Stimulated activated naive B cell treated with anti-CD40 and anti-IgM and Interleukin-4, amounts not matched to agents 10 μg/mL and 1 μg/mL and 100 μg/mL, for 72 hours (primary cell): ENCODE data around the gene BHLHE40.

Source experiments
- ATAC-seq, 2 donors: fragments of 150-1000 bp; cut with Tn5 transposase; replicated peaks; 2 replicates each; pipeline ENCODE4 v1.10.0; 2021; ENCODE audit warnings: moderate library complexity in 1 of 2
- DNase-seq: peaks from one replicate; pipeline ENCODE4 v3.0.0; 2021
- H3K27ac Mint-ChIP-seq: one replicate; pipeline ENCODE4 v1.8.0; 2022; ENCODE audit warnings: mild to moderate bottlenecking, mixed read lengths
- H3K27me3 Mint-ChIP-seq, 2 donors: one replicate each; pipeline ENCODE4 v1.8.0; 2022; ENCODE audit warnings: mixed read lengths in 2 of 2
- H3K36me3 Mint-ChIP-seq, 2 donors: one replicate each; pipeline ENCODE4 v1.8.0; 2022; ENCODE audit warnings: mixed read lengths in 2 of 2, mild to moderate bottlenecking in 1 of 2
- H3K4me1 Mint-ChIP-seq, 2 donors: one replicate each; pipeline ENCODE4 v1.8.0; 2022; ENCODE audit warnings: mixed read lengths in 2 of 2, mild to moderate bottlenecking in 1 of 2
- H3K4me3 Mint-ChIP-seq, 2 donors: one replicate each; pipeline ENCODE4 v1.8.0; 2022; ENCODE audit warnings: mild to moderate bottlenecking in 2 of 2, mixed read lengths in 2 of 2, moderate library complexity in 1 of 2
- H3K9me3 Mint-ChIP-seq, 2 donors: one replicate each; pipeline ENCODE4 v1.8.0; 2022; ENCODE audit warnings: mixed read lengths in 2 of 2, mild to moderate bottlenecking in 1 of 2

Gene BHLHE40

DNA sequence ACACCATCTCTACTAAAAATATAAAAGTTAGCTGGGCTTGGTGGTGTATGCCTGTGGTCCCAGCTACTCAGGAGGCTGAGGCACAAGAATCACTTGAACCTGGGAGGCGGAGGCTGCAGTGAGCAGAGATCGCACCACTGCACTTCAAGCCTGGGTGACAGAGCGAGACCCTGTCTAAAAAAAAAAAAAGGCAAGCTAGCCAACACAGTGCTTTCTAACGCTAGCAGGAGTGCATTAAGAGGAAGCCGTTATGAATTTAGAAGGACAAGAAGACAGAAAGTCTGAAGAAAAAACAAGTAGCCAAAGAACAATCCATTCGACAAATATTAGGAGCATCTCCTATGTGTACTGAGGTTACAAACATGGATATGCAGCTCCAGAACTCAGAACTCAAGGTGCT is 28.6 kb downstream of the BHLHE40 start:
- ATAC-seq (no peak), DNase-seq (no peak)
- H3K4me3 Mint-ChIP-seq = peak overlapping the region; percentile 12 to 63
- H3K36me3 Mint-ChIP-seq = no peaks in the 10 kb centered on the region
- peaks cover 53 to 68% of the 10 kb centered on the region in 2 donors for H3K4me1 Mint-ChIP-seq
- H3K9me3 Mint-ChIP-seq = no peaks in the 10 kb centered on the region
- H3K27ac Mint-ChIP-seq = peak overlapping the region; percentile 97
- no peaks in the 10 kb centered on the region for H3K27me3 Mint-ChIP-seq

DNA sequence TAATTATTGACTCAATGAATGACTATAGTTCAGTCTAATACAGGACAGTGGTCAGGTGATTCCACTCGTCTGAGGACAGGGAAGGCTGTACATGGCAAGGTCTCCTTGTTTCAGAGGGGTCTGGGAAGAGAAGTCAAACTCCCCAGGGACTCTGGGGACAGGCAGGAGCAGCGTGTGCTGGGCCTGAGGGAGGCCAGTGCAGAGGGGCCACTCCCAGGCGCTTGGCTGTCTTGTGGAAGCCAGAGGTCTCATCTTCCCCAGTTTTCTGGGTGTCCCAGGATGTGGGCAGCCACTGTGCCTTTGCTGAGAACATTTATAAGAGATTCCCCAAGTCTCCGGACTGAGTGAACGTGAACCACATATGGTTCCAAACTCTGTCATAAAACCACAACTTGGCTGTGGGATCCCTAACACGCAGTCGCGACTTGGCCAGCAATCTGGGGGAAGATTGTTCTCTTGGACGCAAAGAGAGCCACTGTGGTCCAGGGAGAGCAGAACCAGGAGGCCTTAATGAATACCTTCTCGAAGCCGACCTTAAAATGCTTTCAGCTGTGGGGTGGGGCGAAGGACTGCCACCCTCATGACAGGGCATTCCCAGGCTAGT is 30.4 kb downstream of the BHLHE40 start:
- H3K4me3 Mint-ChIP-seq = no peak overlapping the region
- no peaks in the 10 kb centered on the region for H3K36me3 Mint-ChIP-seq
- H3K27ac Mint-ChIP-seq = peak overlapping the region; percentile 56
- DNase-seq (no peak), ATAC-seq (no peak)
- H3K9me3 Mint-ChIP-seq = no peaks in the 10 kb centered on the region
- peaks cover 65 to 82% of the 10 kb centered on the region in 2 donors for H3K4me1 Mint-ChIP-seq
- H3K27me3 Mint-ChIP-seq = no peaks in the 10 kb centered on the region

DNA sequence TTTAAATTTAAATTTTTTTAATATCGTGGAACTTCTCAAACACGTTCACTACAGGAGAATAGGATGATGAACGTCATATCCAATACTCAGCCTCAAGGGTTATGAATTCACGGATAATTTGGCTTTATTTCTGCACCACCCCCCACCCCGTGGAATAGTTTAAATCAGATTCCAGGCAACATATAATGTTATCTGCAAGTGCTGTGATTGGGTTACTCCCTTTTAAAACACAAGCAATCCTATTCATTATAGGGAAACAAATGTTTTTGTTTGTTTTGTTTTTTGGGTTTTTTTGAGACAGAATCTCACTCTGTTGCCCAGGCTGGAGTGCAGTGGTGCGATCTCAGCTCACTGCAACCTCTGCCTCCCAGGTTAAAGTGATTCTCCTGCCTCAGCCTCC is 30.9 kb downstream of the BHLHE40 start:
- no peak for ATAC-seq
- H3K9me3 Mint-ChIP-seq = no peaks in the 10 kb centered on the region
- peaks cover 64 to 82% of the 10 kb centered on the region in 2 donors for H3K4me1 Mint-ChIP-seq
- H3K27me3 Mint-ChIP-seq = no peaks in the 10 kb centered on the region
- H3K27ac Mint-ChIP-seq = no peak overlapping the region
- no peak for DNase-seq
- no peak overlapping the region for H3K4me3 Mint-ChIP-seq
- peaks cover 0 to 1% of the 10 kb centered on the region in 2 donors for H3K36me3 Mint-ChIP-seq

DNA sequence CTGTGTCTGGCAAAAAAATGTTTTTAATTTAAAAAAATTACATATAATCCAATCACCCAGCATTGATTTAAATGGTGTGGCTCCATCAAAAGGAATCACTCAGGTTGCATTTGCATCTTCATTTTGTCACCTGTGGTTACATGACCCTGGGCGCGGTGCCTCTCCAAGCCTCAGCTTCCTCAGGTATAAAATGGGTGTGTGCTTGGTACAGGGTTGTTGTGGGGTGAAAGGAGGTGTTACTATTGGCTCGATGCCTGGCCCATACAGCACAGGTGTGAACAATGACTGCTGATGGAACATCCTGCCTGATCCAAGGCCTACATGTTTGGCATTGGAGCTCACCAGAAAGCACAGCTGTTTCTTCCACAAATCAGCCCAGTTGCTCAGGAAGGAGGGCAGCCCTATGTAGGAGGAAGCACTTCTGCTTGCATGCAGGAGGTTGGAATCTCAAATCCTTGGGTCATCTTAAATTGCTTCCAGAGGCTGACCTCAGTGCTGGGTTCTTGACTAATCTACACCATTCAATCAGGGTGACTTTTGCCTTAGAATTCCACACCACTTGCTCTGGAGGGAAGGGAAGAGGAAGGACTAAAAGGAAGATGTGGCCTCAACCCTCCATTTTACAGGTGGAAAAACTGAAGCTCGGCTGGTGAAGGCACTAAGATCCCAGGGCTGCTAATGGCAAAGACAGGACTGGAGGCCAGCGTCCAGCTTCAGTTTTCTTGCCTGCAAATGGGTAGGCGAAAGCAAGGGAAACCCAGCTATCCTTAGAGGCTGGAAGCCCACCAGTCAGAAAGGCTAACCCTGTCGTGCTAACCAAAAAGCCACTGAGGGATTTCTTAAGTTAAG is 31.7 kb downstream of the BHLHE40 start:
- Mint-ChIP-seq H3K36me3 (peaks cover 0 to 1% of the 10 kb centered on the region in 2 donors), H3K27ac (peak overlapping the region; percentile 99), H3K9me3 (no peaks in the 10 kb centered on the region), H3K4me3 (peak overlapping the region; percentile 64 to 65), H3K4me1 (peaks cover 63 to 81% of the 10 kb centered on the region in 2 donors), H3K27me3 (no peaks in the 10 kb centered on the region)
- no peak for ATAC-seq
- no peak for DNase-seq

DNA sequence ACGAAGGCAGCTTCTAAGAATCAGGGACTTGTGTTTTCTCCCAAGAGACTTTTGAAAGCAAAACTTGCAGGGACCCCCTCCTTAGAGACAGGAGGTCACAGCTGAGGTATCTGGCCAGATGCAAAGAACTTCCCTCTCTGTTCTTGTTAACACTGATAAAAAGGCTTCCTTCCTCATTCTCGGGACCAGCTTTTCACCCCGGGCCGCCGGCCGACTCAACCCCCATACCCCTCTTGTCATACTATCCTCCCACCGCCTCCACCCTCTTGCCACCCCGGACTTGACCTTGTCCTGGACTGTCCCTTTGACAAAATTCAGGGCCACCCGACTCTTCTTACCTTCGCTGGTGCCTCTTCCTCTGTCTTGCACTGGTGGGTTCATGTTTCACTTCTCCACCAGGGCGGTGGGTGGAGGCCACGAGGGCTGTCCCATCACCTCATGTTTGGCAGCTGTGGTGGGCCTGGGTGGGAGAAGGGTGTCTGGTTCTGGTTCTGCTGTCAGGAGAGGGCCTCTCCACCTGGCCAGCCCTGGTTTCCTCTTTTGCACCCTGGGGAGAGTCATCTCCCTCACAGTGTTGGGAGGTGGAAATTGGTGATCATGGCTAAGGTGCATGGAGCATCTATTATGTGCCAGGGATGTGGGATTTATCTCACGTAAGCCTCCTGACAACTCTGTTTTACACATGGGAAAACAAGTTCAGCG is 32.5 kb downstream of the BHLHE40 start:
- DNase-seq (peak; percentile 98), ATAC-seq (peak; percentile 74 to 81)
- Mint-ChIP-seq H3K27ac (peak overlapping the region; percentile 99), H3K9me3 (no peaks in the 10 kb centered on the region), H3K27me3 (no peaks in the 10 kb centered on the region), H3K4me3 (peak overlapping the region; percentile 61 to 62), H3K36me3 (peaks cover 0 to 1% of the 10 kb centered on the region in 2 donors), H3K4me1 (peaks cover 65 to 81% of the 10 kb centered on the region in 2 donors)

DNA sequence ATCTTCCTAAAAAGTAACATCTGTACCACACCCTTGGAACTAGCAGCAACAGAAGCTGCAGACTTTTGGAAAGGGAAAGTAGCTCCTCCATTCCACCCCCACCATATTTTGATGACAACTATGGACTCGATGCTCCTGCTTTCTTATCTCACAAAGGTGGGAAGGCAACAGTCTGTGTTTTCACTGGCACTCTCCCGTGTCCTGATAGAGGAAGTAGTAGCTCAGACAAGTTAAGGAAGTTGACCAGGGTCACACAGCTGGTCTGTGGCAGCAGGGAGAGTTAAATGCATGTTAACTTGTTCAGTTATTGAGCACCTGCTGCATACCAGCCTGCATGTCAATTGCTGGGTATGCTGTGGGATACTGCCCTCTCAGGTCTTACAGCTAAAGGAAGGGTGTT is 33.1 kb downstream of the BHLHE40 start:
- peaks cover 0 to 1% of the 10 kb centered on the region in 2 donors for H3K36me3 Mint-ChIP-seq
- peak overlapping the region; percentile 61 to 62 for H3K4me3 Mint-ChIP-seq
- H3K27ac Mint-ChIP-seq = peak overlapping the region; percentile 99
- no peaks in the 10 kb centered on the region for H3K27me3 Mint-ChIP-seq
- peak; percentile 45 for DNase-seq
- ATAC-seq = peak; percentile 1 to 8
- H3K9me3 Mint-ChIP-seq = no peaks in the 10 kb centered on the region
- H3K4me1 Mint-ChIP-seq = peaks cover 63 to 81% of the 10 kb centered on the region in 2 donors

DNA sequence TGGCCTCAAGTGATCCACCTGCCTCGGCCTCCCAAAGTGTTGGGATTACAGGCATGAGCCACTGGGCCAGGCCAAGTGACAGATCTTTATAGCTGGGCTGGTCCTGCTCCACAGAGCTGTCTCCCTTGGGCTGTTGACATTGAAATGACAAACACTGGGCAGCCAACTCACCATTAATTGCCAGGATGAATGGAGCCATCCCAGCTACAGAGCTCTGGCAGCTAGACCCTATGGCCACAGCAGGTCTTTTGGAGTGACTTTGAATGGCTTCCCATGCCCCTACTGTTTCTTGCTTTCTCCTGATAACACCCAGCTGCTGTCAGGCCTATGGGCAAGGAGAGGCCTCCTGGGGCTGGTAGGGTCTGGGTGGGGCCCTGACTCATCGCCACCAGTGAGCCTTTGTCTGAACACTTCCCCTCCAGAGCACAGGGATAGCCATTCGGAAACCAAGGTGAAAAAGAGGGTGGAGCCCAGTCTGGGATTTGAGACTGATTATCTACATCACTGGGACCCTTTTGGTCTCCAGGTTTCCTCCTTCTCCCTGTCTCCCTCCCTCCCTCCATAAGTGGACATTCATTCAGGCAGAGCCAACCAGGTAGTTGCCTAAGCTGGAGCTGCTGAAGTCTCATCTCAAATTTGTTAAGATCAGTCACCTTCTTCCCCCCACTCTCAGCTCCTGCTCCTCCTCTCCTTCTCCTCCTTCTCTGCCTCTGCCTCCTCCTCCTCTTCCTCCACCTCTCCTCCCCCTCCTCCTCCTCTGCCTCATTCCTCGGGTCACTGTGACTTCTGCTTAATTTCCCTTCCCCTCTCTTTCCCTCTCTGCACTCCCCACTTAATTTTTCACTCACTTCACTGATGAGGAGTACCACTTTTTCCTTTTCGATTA is 34.0 kb downstream of the BHLHE40 start:
- DNase-seq (peak; percentile 62), ATAC-seq (peak; percentile 14 to 22)
- Mint-ChIP-seq H3K36me3 (peaks cover 0 to 1% of the 10 kb centered on the region in 2 donors), H3K4me1 (peaks cover 60 to 79% of the 10 kb centered on the region in 2 donors), H3K9me3 (no peaks in the 10 kb centered on the region), H3K27me3 (no peaks in the 10 kb centered on the region), H3K27ac (peak overlapping the region; percentile 99), H3K4me3 (peak overlapping the region; percentile 11 to 62)

DNA sequence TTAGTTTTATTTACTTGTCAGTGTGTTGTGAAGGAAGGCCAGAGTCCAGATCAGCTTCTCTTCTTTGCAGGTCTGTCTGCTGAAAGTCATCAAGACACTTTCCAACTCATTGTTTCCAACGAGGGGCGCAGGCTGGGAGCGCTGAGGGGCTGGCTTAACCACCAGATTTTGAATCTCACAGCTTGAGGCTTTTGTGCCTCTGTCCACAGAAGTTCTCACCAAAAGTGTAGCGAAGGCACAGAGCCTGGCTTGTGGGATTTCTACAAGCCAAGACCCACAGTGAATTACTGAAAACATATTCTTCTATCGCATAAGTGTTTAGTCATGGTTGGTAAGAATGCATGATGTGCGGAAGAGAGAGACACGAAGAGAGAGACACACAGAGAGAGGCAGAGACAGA is 35.2 kb downstream of the BHLHE40 start:
- ATAC-seq (no peak), DNase-seq (no peak)
- Mint-ChIP-seq H3K27me3 (no peaks in the 10 kb centered on the region), H3K9me3 (no peaks in the 10 kb centered on the region), H3K4me1 (peaks cover 56 to 79% of the 10 kb centered on the region in 2 donors), H3K36me3 (peaks cover 0 to 1% of the 10 kb centered on the region in 2 donors), H3K27ac (peak overlapping the region; percentile 99), H3K4me3 (peak overlapping the region in 1 of 2 donors; percentile 14)

DNA sequence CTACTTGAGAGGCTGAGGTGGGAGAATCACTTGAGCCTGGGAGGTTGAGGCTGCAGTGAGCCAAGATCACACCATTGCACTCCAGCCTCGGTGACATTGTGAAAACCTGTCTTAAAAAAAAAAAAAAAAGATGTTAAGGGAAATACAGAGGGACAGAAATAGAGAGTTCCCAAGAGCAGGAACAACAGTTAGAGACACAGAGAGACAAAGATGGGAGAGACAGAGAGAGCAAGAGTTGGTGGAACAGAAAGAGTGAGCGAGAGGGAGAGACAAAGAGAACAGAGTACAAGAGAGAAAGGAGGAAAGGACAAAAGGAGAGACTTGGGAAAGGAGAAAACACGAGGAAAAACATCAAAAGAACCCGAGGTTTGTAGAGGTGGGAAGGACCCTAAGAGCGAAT is 35.8 kb downstream of the BHLHE40 start:
- Mint-ChIP-seq H3K9me3 (no peaks in the 10 kb centered on the region), H3K27ac (no peak overlapping the region), H3K4me3 (no peak overlapping the region), H3K27me3 (no peaks in the 10 kb centered on the region), H3K36me3 (peaks cover 0 to 1% of the 10 kb centered on the region in 2 donors), H3K4me1 (peaks cover 62 to 85% of the 10 kb centered on the region in 2 donors)
- DNase-seq (no peak), ATAC-seq (no peak)

DNA sequence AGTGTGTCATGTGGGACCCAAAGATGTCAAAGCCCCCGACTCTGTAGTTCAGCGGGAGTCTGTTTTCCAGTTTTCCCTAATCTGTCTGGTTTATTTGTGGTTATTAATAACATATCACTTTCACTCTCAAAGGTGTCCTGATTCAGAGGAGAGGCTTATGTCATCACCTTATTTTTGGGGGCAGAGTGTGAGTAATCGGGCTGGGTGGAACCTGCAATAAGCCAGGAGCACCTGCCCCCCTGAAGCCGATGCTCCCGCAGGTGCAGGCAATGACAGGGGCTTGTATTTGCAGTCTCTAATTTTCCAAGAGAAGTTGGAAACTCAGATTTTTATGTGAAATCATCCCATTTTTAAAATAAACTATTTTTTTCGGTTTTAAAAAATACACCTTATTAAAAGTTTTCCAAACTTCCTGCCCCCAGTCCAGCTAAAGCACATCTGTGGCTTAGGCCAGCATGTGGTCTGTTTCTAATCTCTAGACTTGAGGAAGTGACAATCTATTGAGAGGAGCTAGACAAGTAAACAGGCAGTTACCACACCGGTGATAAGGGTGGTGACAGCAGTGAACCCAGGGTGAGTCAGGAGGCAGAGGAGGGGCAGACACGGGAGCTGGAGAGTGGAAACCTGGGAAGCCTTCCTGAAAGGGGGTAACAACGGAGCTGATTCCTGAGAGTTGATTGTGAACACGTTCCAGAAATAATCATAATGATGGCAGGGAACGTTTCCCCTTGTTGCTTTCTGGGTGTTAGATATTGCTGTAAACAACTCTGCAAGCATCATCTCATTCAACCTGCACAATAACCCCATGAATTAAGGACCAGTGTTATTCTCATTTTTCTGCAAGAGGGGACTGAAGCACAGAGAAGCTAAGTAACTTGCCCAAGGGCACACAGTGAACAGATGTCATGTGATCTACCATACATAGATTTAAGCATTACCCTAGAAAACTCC is 37.2 kb downstream of the BHLHE40 start:
- Mint-ChIP-seq H3K4me3 (no peak overlapping the region), H3K27me3 (no peaks in the 10 kb centered on the region), H3K4me1 (peaks cover 69 to 92% of the 10 kb centered on the region in 2 donors), H3K27ac (peak overlapping the region; percentile 79), H3K36me3 (peaks cover 0 to 1% of the 10 kb centered on the region in 2 donors), H3K9me3 (no peaks in the 10 kb centered on the region)
- DNase-seq (no peak), ATAC-seq (peak; percentile 33 to 40)

DNA sequence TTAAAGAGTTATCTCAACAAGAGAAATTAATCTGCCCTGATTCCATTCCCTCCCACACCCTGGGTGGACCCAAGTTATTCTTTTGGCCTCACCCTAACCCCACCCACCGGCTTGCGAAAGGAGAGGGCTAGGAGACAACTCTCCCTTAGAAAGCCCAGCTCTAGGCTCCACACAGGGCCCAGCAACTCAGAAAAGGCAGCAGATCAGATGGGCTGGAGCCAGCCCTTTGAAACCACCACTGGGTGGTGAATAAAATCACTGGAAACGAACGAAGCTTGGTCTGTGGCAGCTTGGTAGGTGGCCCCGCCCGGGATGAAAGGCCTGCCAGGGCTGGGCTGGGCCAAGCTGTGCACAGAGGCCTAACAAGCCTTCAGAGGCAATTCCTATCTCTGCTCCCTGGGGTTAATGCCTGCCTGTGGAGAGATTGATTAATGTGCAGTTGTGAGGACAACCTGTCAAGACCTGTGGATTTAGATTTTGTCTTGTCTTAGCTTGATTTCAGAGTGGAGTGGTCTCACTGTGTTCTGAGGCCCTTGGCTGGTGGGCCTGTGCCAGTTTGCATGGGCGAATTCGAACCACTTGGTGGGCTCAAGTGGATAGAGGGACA is 38.8 kb downstream of the BHLHE40 start:
- Mint-ChIP-seq H3K27ac (peak overlapping the region; percentile 48), H3K9me3 (no peaks in the 10 kb centered on the region), H3K4me3 (no peak overlapping the region), H3K4me1 (peaks cover 64 to 94% of the 10 kb centered on the region in 2 donors), H3K36me3 (peaks cover 0 to 1% of the 10 kb centered on the region in 2 donors), H3K27me3 (no peaks in the 10 kb centered on the region)
- no peak for DNase-seq
- ATAC-seq = no peak

DNA sequence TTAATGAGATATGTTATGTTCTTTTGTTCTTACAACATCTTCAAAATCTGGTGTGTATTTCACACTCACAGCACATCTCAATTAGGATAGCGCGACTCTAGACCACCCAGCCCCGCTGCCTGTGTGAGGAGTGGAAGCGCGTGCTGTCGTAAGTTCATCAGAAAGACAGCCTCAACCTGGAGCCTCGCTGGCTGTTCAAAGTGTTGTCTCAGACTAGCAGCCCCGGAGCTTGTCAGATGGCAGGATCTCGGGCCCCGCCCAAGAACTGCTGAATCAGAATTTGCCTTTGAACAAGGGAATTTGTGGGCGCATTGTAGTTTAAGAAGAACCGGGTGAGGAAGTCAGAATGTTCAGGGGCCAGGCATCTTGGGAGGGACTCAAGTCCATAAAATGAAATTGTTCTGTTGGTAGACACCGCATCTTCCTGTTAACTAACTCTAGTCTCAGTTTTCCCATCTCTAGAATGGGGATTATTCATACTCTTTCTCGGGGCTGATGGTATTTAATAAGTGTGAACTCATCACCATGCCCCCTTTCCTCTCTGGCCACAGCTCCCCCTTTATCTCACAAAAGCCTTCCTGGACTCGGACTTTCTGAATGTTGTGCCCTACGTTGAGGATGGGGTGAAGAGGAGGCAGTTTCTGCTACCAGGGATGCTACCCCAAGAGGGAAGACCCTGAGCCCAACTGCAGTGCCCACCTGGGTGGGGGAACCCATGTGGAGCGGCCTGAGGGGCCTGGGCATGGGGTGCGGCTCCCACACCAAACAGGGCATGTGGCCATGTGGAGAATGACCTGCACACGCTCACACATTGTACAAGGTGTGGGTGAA is 40.4 kb downstream of the BHLHE40 start:
- no peaks in the 10 kb centered on the region for H3K9me3 Mint-ChIP-seq
- no peak for DNase-seq
- peak overlapping the region; percentile 53 for H3K27ac Mint-ChIP-seq
- peaks cover 0 to 1% of the 10 kb centered on the region in 2 donors for H3K36me3 Mint-ChIP-seq
- H3K4me1 Mint-ChIP-seq = peaks cover 59 to 90% of the 10 kb centered on the region in 2 donors
- ATAC-seq = peak in 1 of 2 donors; percentile 6
- H3K27me3 Mint-ChIP-seq = no peaks in the 10 kb centered on the region
- H3K4me3 Mint-ChIP-seq = peak overlapping the region in 1 of 2 donors; percentile 26
